Astrocyte of the spinal cord (primary cell): ENCODE measurements around the gene GRK3.
A peak's percentile ranks its signal among the peaks of the same experiment; 100 is the strongest.
"Not testable (repeated sequence)": the region's sequence is repeated elsewhere in the genome, so short reads cannot be mapped to it uniquely, and the experiment has no call there.

Experiments
- DNase-seq: peaks from one replicate; pipeline ENCODE4 v3.0.0; 2011; ENCODE audit warnings: low read depth, low spot score
- H3K4me3 ChIP-seq: 2 replicates; pipeline ENCODE4 v1.5.1; 2011; ENCODE audit warnings: low read depth, mild to moderate bottlenecking, low read length, moderate library complexity
- CTCF ChIP-seq: IDR thresholded peaks from 2 replicates; pipeline ENCODE4 v1.5.1; 2012; ENCODE audit warnings: low read depth, mild to moderate bottlenecking, low read length, inconsistent platforms
- in situ Hi-C: cut with HindIII; loops from 2 replicates; pipeline ENCODE4 v1.10.0; 2017; ENCODE audit warnings: low sequenced_read_pairs

GRK3 gene

GRCh38 chr22:25545146-25545545 lies 19.3 kb upstream of the GRK3 start:
- in situ Hi-C loops: no loop called here

GRCh38 chr22:25545672-25546071 lies 18.8 kb upstream of the GRK3 start:
- in situ Hi-C loops: no loop called here
- no peak for TF ChIP-seq CTCF
- no peak for DNase-seq
- no peak overlapping the region for H3K4me3 ChIP-seq

More at GRCh38 chr22:25545146-25545545, 19.3 kb upstream of the GRK3 start:
- DNase-seq: no peak
- no peak for TF ChIP-seq CTCF
- H3K4me3 ChIP-seq: no peak overlapping the region

GRCh38 chr22:25546242-25546641 lies 18.2 kb upstream of the GRK3 start:
- DNase-seq: no peak
- no peak for TF ChIP-seq CTCF
- H3K4me3 ChIP-seq: no peak overlapping the region
- in situ Hi-C loops: no loop called here

GRCh38 chr22:25546751-25547150 lies 17.7 kb upstream of the GRK3 start:
- H3K4me3 ChIP-seq: no peak overlapping the region
- no peak for TF ChIP-seq CTCF
- in situ Hi-C loops: no loop called here
- DNase-seq: peak; percentile 28

GRCh38 chr22:25548866-25549464 lies 15.5 kb upstream of the GRK3 start:
- no peak for DNase-seq
- no peak for TF ChIP-seq CTCF
- no peak overlapping the region for H3K4me3 ChIP-seq
- in situ Hi-C loops: no loop called here

GRCh38 chr22:25551396-25551795 lies 13.1 kb upstream of the GRK3 start:
- peak; percentile 44 for DNase-seq
- no peak for TF ChIP-seq CTCF
- in situ Hi-C loops: no loop called here
- H3K4me3 ChIP-seq: no peak overlapping the region

- in situ Hi-C loops, H3K4me3 ChIP-seq: not testable (repeated sequence)
- peak; percentile 70 for DNase-seq
Observed at GRCh38 chr22:25552405-25552804, 12.1 kb upstream of the GRK3 start.
